NB4 (cell line): ENCODE measurements around the gene USH2A.

ENCODE experiments used
- MYC ChIP-seq: IDR thresholded peaks from 2 replicates; pipeline ENCODE4 v1.6.1; 2011; ENCODE audit warnings: low read depth, low read length
- POLR2A ChIP-seq: IDR thresholded peaks from 2 replicates; pipeline ENCODE4 v1.6.1; 2011; ENCODE audit warnings: mild to moderate bottlenecking; ENCODE audit not compliant: insufficient read length; ENCODE audit errors: extremely low read depth
- TF ChIP-seq, protein P1 (sequence below): IDR thresholded peaks from one replicate; pipeline ENCODE4 v1.5.1; 2012; ENCODE audit warnings: low read depth, low read length
- TF ChIP-seq, protein P2 (sequence below): IDR thresholded peaks from 2 replicates; pipeline ENCODE4 v1.6.1; 2011; ENCODE audit warnings: low read depth, low read length

- TF ChIP-seq, protein P1, sequence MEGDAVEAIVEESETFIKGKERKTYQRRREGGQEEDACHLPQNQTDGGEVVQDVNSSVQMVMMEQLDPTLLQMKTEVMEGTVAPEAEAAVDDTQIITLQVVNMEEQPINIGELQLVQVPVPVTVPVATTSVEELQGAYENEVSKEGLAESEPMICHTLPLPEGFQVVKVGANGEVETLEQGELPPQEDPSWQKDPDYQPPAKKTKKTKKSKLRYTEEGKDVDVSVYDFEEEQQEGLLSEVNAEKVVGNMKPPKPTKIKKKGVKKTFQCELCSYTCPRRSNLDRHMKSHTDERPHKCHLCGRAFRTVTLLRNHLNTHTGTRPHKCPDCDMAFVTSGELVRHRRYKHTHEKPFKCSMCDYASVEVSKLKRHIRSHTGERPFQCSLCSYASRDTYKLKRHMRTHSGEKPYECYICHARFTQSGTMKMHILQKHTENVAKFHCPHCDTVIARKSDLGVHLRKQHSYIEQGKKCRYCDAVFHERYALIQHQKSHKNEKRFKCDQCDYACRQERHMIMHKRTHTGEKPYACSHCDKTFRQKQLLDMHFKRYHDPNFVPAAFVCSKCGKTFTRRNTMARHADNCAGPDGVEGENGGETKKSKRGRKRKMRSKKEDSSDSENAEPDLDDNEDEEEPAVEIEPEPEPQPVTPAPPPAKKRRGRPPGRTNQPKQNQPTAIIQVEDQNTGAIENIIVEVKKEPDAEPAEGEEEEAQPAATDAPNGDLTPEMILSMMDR, result no peak
- TF ChIP-seq POLR2A, result no peak
- TF ChIP-seq, protein P2, sequence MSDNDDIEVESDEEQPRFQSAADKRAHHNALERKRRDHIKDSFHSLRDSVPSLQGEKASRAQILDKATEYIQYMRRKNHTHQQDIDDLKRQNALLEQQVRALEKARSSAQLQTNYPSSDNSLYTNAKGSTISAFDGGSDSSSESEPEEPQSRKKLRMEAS, result no peak
- TF ChIP-seq MYC, result no peak
Measured at GRCh38 chr1:215731699-215732098, 691.5 kb downstream of the USH2A start.
